ENCODE data around the gene ZNF804A. TPM values are rescaled to one million over a fixed set of nuclear protein-coding genes. Genes with fewer than 3 reads are reported as not detected.

The ZNF804A gene
- total and polyA plus RNA-seq, 4 donors, result 0.07 to 0.37 (median 0.13) TPM

DNA sequence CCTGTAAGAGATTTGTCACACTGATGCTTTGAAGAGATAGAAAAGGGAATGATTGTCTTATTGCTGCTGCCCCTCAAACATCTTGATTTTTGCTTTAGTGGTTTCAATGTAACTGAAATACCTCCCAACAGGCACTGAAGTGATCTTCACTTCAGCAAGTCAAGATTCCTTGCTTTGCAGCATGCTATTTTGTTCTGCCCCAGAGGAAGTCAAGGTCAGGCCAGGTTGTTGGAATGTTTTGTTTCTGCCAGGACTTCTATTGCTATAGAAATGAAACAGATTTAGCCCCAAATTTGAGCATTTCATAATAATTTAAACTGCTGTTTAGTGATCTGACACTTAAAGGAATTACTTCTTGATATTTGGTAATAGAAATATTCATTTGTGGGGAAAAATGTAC, 277.6 kb downstream of the ZNF804A start:
- H3K4me3 ChIP-seq (ENCODE audit: low read depth in 1 of 3, low read length in 3 of 3), result no peak overlapping the region
- H3K9me3 ChIP-seq (ENCODE audit: control insufficient read depth in 4 of 4, low read length in 3 of 4), result no peaks in the 10 kb centered on the region
- no peak for DNase-seq (ENCODE audit: low spot score)
- H3K27ac ChIP-seq (ENCODE audit: low read depth in 1 of 2, low read length in 2 of 2), result no peak overlapping the region
- no peak overlapping the region for H3K9ac ChIP-seq (ENCODE audit: low read depth in 1 of 2, low read length in 2 of 2)
- H3K36me3 ChIP-seq (ENCODE audit: control insufficient read depth in 4 of 4, insufficient read depth in 3 of 4, low read depth in 1 of 4, low read length in 3 of 4), result no peaks in the 10 kb centered on the region
- H3K27me3 ChIP-seq (ENCODE audit: control insufficient read depth in 4 of 4, insufficient read depth in 4 of 4, low read length in 3 of 4), result no peaks in the 10 kb centered on the region
- no peak for TF ChIP-seq RXRA (IDR thresholded peaks at IDR 0.05)
- no peak for TF ChIP-seq NR2F2 (IDR thresholded peaks at IDR 0.05)
- no peak for TF ChIP-seq SP1 (IDR thresholded peaks at IDR 0.05)
- TF ChIP-seq RAD21 (IDR thresholded peaks at IDR 0.05), result no peak
- no peak for TF ChIP-seq JUND (IDR thresholded peaks at IDR 0.05)
- TF ChIP-seq YY1 (IDR thresholded peaks at IDR 0.05), result no peak
- TF ChIP-seq TAF1 (conservative IDR thresholded peaks at IDR 0.05), result no peak
- no peak for TF ChIP-seq GABPA (IDR thresholded peaks at IDR 0.05 in 1 of 2, conservative IDR thresholded peaks at IDR 0.05 in 1 of 2)
- no peak for TF ChIP-seq EGR1 (IDR thresholded peaks at IDR 0.05; ENCODE audit: low read depth in 2 of 2)
- TF ChIP-seq, protein P1, sequence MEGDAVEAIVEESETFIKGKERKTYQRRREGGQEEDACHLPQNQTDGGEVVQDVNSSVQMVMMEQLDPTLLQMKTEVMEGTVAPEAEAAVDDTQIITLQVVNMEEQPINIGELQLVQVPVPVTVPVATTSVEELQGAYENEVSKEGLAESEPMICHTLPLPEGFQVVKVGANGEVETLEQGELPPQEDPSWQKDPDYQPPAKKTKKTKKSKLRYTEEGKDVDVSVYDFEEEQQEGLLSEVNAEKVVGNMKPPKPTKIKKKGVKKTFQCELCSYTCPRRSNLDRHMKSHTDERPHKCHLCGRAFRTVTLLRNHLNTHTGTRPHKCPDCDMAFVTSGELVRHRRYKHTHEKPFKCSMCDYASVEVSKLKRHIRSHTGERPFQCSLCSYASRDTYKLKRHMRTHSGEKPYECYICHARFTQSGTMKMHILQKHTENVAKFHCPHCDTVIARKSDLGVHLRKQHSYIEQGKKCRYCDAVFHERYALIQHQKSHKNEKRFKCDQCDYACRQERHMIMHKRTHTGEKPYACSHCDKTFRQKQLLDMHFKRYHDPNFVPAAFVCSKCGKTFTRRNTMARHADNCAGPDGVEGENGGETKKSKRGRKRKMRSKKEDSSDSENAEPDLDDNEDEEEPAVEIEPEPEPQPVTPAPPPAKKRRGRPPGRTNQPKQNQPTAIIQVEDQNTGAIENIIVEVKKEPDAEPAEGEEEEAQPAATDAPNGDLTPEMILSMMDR (IDR thresholded peaks at IDR 0.05; ENCODE audit: low read depth, low read length, missing input control), result no peak
- no peak for TF ChIP-seq HNF4G (IDR thresholded peaks at IDR 0.05)
- TF ChIP-seq, protein P2, sequence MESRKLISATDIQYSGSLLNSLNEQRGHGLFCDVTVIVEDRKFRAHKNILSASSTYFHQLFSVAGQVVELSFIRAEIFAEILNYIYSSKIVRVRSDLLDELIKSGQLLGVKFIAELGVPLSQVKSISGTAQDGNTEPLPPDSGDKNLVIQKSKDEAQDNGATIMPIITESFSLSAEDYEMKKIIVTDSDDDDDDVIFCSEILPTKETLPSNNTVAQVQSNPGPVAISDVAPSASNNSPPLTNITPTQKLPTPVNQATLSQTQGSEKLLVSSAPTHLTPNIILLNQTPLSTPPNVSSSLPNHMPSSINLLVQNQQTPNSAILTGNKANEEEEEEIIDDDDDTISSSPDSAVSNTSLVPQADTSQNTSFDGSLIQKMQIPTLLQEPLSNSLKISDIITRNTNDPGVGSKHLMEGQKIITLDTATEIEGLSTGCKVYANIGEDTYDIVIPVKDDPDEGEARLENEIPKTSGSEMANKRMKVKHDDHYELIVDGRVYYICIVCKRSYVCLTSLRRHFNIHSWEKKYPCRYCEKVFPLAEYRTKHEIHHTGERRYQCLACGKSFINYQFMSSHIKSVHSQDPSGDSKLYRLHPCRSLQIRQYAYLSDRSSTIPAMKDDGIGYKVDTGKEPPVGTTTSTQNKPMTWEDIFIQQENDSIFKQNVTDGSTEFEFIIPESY (IDR thresholded peaks at IDR 0.05), result no peak
- no peak for TF ChIP-seq ATF3 (IDR thresholded peaks at IDR 0.05)
- TF ChIP-seq HNF4A (conservative IDR thresholded peaks at IDR 0.05), result no peak
- no peak for TF ChIP-seq FOXA1 (IDR thresholded peaks at IDR 0.05)
- no peak for TF ChIP-seq FOXA2 (IDR thresholded peaks at IDR 0.05)
- TF ChIP-seq, protein P3, sequence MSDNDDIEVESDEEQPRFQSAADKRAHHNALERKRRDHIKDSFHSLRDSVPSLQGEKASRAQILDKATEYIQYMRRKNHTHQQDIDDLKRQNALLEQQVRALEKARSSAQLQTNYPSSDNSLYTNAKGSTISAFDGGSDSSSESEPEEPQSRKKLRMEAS (IDR thresholded peaks at IDR 0.05), result no peak
- TF ChIP-seq, protein P4, sequence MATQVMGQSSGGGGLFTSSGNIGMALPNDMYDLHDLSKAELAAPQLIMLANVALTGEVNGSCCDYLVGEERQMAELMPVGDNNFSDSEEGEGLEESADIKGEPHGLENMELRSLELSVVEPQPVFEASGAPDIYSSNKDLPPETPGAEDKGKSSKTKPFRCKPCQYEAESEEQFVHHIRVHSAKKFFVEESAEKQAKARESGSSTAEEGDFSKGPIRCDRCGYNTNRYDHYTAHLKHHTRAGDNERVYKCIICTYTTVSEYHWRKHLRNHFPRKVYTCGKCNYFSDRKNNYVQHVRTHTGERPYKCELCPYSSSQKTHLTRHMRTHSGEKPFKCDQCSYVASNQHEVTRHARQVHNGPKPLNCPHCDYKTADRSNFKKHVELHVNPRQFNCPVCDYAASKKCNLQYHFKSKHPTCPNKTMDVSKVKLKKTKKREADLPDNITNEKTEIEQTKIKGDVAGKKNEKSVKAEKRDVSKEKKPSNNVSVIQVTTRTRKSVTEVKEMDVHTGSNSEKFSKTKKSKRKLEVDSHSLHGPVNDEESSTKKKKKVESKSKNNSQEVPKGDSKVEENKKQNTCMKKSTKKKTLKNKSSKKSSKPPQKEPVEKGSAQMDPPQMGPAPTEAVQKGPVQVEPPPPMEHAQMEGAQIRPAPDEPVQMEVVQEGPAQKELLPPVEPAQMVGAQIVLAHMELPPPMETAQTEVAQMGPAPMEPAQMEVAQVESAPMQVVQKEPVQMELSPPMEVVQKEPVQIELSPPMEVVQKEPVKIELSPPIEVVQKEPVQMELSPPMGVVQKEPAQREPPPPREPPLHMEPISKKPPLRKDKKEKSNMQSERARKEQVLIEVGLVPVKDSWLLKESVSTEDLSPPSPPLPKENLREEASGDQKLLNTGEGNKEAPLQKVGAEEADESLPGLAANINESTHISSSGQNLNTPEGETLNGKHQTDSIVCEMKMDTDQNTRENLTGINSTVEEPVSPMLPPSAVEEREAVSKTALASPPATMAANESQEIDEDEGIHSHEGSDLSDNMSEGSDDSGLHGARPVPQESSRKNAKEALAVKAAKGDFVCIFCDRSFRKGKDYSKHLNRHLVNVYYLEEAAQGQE (IDR thresholded peaks at IDR 0.05), result no peak
- no peaks in the 10 kb centered on the region for H3K4me1 ChIP-seq (ENCODE audit: control insufficient read depth in 4 of 4, insufficient read depth in 4 of 4, low read length in 3 of 4)

All from liver (tissue), 9 donors.